Measurements from ENCODE around the gene SLC13A5. TPM values are rescaled to one million over a fixed set of nuclear protein-coding genes. Genes with fewer than 3 reads are reported as not detected.

Gene SLC13A5
- total RNA-seq: under 1 TPM in 1 of 4 donors, not detected in 3; 0.39 TPM

GRCh38 chr17:6713130-6713917, at the start of gene SLC13A5:
SLC13A5 (minus strand) TSS chr17:6713369; CDS start chr17:6713333, 36 bp downstream.
- TF ChIP-seq CTCF (IDR thresholded peaks at IDR 0.05) (peak in 1 of 4 experiments; percentile 10), POLR2A (IDR thresholded peaks at IDR 0.05) (no peak)
- Histone ChIP-seq H3K27me3 (peaks cover 83% of the 10 kb centered on the region), H3K4me3 (peak within 1 kb of the TSS in 1 of 2 donors; percentile 38), H3K4me1 (peaks cover 0 to 14% (median 3%) of the 10 kb centered on the region in 3 donors), H3K36me3 (no peaks in the 10 kb centered on the region), H3K27ac (no peak within 1 kb of the TSS), H3K9me3 (peaks cover 0 to 28% (median 0%) of the 10 kb centered on the region in 3 donors)
- ATAC-seq: no peak
- 0 to 4% methylated on average over 17 to 21 of the region's 71 CpGs for WGBS, 2 donors (ENCODE audit: low coverage in 1 of 2)

- ATAC-seq: no peak
- H3K4me1 ChIP-seq: peaks cover 0 to 24% (median 0%) of the 10 kb centered on the region in 3 donors
- 78 to 85% methylated on average over 3 to 7 of the region's 8 CpGs for WGBS, 2 donors (ENCODE audit: low coverage in 1 of 2)
- no peak overlapping the region for H3K27ac ChIP-seq
- H3K9me3 ChIP-seq: peaks cover 0 to 12% (median 0%) of the 10 kb centered on the region in 3 donors
- H3K27me3 ChIP-seq: no peaks in the 10 kb centered on the region
- no peak for TF ChIP-seq POLR2A (IDR thresholded peaks at IDR 0.05)
- TF ChIP-seq EP300 (IDR thresholded peaks at IDR 0.05): no peak
- TF ChIP-seq POLR2AphosphoS5 (IDR thresholded peaks at IDR 0.05): no peak
- TF ChIP-seq CTCF (IDR thresholded peaks at IDR 0.05): no peak
- H3K4me3 ChIP-seq: no peak overlapping the region
- H3K36me3 ChIP-seq: peaks cover 0 to 87% of the 10 kb centered on the region in 2 donors
These were observed 48.6 kb upstream of the SLC13A5 start for GRCh38 chr17:6761779-6762178.

GRCh38 chr17:6757747-6758146, 44.6 kb upstream of the SLC13A5 start:
- Histone ChIP-seq H3K4me1 (peaks cover 0 to 57% (median 10%) of the 10 kb centered on the region in 3 donors), H3K36me3 (peaks cover 0 to 47% of the 10 kb centered on the region in 2 donors), H3K4me3 (no peak overlapping the region), H3K27ac (no peak overlapping the region), H3K9me3 (no peaks in the 10 kb centered on the region), H3K27me3 (no peaks in the 10 kb centered on the region)
- ATAC-seq: no peak
- TF ChIP-seq CTCF (IDR thresholded peaks at IDR 0.05): no peak
- no peak for TF ChIP-seq POLR2AphosphoS5 (IDR thresholded peaks at IDR 0.05)
- TF ChIP-seq EP300 (IDR thresholded peaks at IDR 0.05): no peak
- 55 to 100% methylated on average over 1 of the region's 2 CpGs for WGBS, 2 donors (ENCODE audit: low coverage in 1 of 2)

- no peaks in the 10 kb centered on the region for H3K9me3 ChIP-seq
- H3K4me1 ChIP-seq: peaks cover 0 to 69% (median 11%) of the 10 kb centered on the region in 3 donors
- H3K36me3 ChIP-seq: peaks cover 0 to 35% of the 10 kb centered on the region in 2 donors
- H3K27ac ChIP-seq: peak overlapping the region in 3 of 4 donors; percentile 83 to 86 (median 85)
- peak overlapping the region; percentile 40 to 58 for H3K4me3 ChIP-seq
- H3K27me3 ChIP-seq: no peaks in the 10 kb centered on the region
- TF ChIP-seq CTCF (IDR thresholded peaks at IDR 0.05): no peak
- TF ChIP-seq EP300 (IDR thresholded peaks at IDR 0.05): no peak
- 55 to 62% methylated on average over 5 to 6 of the region's 13 CpGs for WGBS, 2 donors (ENCODE audit: low coverage in 1 of 2)
- ATAC-seq: no peak
These were observed 43.4 kb upstream of the SLC13A5 start for GRCh38 chr17:6756425-6757031.
